UCSD-AML1 (cell line): ENCODE results near the gene ARID1B.
"Not testable (repeated sequence)": the region's sequence is repeated elsewhere in the genome, so short reads cannot be mapped to it uniquely, and the experiment has no call there.

Experiments used
- DNase-seq: peaks from one replicate; lab custom pipeline; 2025; ENCODE audit not compliant: unreplicated experiment; lab: John Stamatoyannopoulos, UW

Gene ARID1B

GRCh38 chr6:156928972-156929371 is 151.8 kb downstream of the ARID1B start:
- DNase-seq, result no peak

- DNase-seq, result no peak
Measured at GRCh38 chr6:156931283-156931682, 154.1 kb downstream of the ARID1B start.

GRCh38 chr6:156933201-156934068 is 156.3 kb downstream of the ARID1B start:
- DNase-seq, result no peak

- DNase-seq, result no peak
Measured at GRCh38 chr6:156934069-156934460, 156.9 kb downstream of the ARID1B start.

GRCh38 chr6:156935000-156935399 is 157.8 kb downstream of the ARID1B start:
- DNase-seq, result no peak

- DNase-seq, result no peak
Measured at GRCh38 chr6:156938143-156938542, 161.0 kb downstream of the ARID1B start.

GRCh38 chr6:156940221-156940620 is 163.0 kb downstream of the ARID1B start:
- DNase-seq, result no peak

- DNase-seq, result no peak
Measured at GRCh38 chr6:156942266-156942665, 165.1 kb downstream of the ARID1B start.

GRCh38 chr6:156943166-156943565 is 166.0 kb downstream of the ARID1B start:
- no peak for DNase-seq

GRCh38 chr6:156943816-156944215 is 166.6 kb downstream of the ARID1B start:
- DNase-seq, result no peak

GRCh38 chr6:156944412-156944811 is 167.2 kb downstream of the ARID1B start:
- no peak for DNase-seq

GRCh38 chr6:156945789-156946172 is 168.6 kb downstream of the ARID1B start:
- DNase-seq, result not testable (repeated sequence)

- DNase-seq, result no peak
Measured at GRCh38 chr6:156946370-156946936, 169.3 kb downstream of the ARID1B start.

GRCh38 chr6:156948277-156948676 is 171.1 kb downstream of the ARID1B start:
- no peak for DNase-seq

- DNase-seq, result no peak
Measured at GRCh38 chr6:156948807-156949206, 171.6 kb downstream of the ARID1B start.

GRCh38 chr6:156949376-156949775 is 172.2 kb downstream of the ARID1B start:
- no peak for DNase-seq

GRCh38 chr6:156950084-156950483 is 172.9 kb downstream of the ARID1B start:
- DNase-seq, result no peak

GRCh38 chr6:156950531-156950930 is 173.4 kb downstream of the ARID1B start:
- no peak for DNase-seq

- DNase-seq, result no peak
Measured at GRCh38 chr6:156952401-156952800, 175.2 kb downstream of the ARID1B start.

- DNase-seq, result no peak
Measured at GRCh38 chr6:156953127-156953478, 175.9 kb downstream of the ARID1B start.

GRCh38 chr6:156953479-156954146 is 176.4 kb downstream of the ARID1B start:
- no peak for DNase-seq

GRCh38 chr6:156954191-156954590 is 177.0 kb downstream of the ARID1B start:
- DNase-seq, result no peak
